Dermis microvascular lymphatic vessel endothelial cell (primary cell): ENCODE measurements around the gene TEAD4. TPM values are rescaled to one million over a fixed set of nuclear protein-coding genes. Genes with fewer than 3 reads are reported as not detected.

Experiments
- DNase-seq, 2 donors: peaks; one replicate each; pipeline versions ENCODE4 v3.0.0 to v3.0.0-alpha.2; 2010; ENCODE audit warnings: low read depth in 2 of 2
- total RNA-seq: library from RNA; depleted of rRNA; stranded (reverse); fragments of >200 nt; gene quantifications from 2 replicates; pipeline ENCODE4 v1.2.1, GENCODE V29; 2014

Gene TEAD4
- total RNA-seq, 1 donor from 2014 or later, result 20.8 TPM

- peak in 1 of 2 donors; percentile 38 for DNase-seq
Observed at GRCh38 chr12:2960390-2960956, 1.3 kb downstream of the TEAD4 start.

GRCh38 chr12:2960996-2961616 lies 1.9 kb downstream of the TEAD4 start:
- peak in 1 of 2 donors; percentile 12 for DNase-seq

- no peak for DNase-seq
Observed at GRCh38 chr12:2961705-2962104, 2.5 kb downstream of the TEAD4 start.

- peak in 1 of 2 donors; percentile 11 for DNase-seq
Observed at GRCh38 chr12:2963154-2963759, 4.1 kb downstream of the TEAD4 start.

GRCh38 chr12:2963760-2964292 lies 4.6 kb downstream of the TEAD4 start:
- peak in 1 of 2 donors; percentile 77 for DNase-seq

GRCh38 chr12:2967651-2968050 lies 8.5 kb downstream of the TEAD4 start:
- DNase-seq, result no peak

- no peak for DNase-seq
Observed at GRCh38 chr12:2970744-2971143, 11.5 kb downstream of the TEAD4 start.

GRCh38 chr12:2973566-2973965 lies 14.4 kb downstream of the TEAD4 start:
- DNase-seq, result no peak

- DNase-seq, result peak in 1 of 2 donors; percentile 45
Observed at GRCh38 chr12:2974560-2974971, 15.4 kb downstream of the TEAD4 start.

GRCh38 chr12:2976581-2976996 lies 17.4 kb downstream of the TEAD4 start:
- DNase-seq, result no peak

GRCh38 chr12:2977776-2978175 lies 18.6 kb downstream of the TEAD4 start:
- no peak for DNase-seq

- no peak for DNase-seq
Observed at GRCh38 chr12:2979806-2980205, 20.6 kb downstream of the TEAD4 start.

- DNase-seq, result no peak
Observed at GRCh38 chr12:2980630-2981029, 21.4 kb downstream of the TEAD4 start.

- DNase-seq, result no peak
Observed at GRCh38 chr12:2982361-2982760, 23.2 kb downstream of the TEAD4 start.

GRCh38 chr12:2984249-2984648 lies 25.1 kb downstream of the TEAD4 start:
- DNase-seq, result no peak

- no peak for DNase-seq
Observed at GRCh38 chr12:2984698-2985097, 25.5 kb downstream of the TEAD4 start.

GRCh38 chr12:2986876-2987275 lies 27.7 kb downstream of the TEAD4 start:
- peak in 1 of 2 donors; percentile 25 for DNase-seq

GRCh38 chr12:2988494-2988893 lies 29.3 kb downstream of the TEAD4 start:
- no peak for DNase-seq

- no peak for DNase-seq
Observed at GRCh38 chr12:2992724-2993123, 33.5 kb downstream of the TEAD4 start.

- no peak for DNase-seq
Observed at GRCh38 chr12:2997989-2998670, 38.9 kb downstream of the TEAD4 start.

- no peak for DNase-seq
Observed at GRCh38 chr12:2998789-2999264, 39.6 kb downstream of the TEAD4 start.

- DNase-seq, result no peak
Observed at GRCh38 chr12:2999265-2999841, 40.2 kb downstream of the TEAD4 start.
